Measurements from ENCODE around the gene THSD7B. TPM values are rescaled to one million over a fixed set of nuclear protein-coding genes. Genes with fewer than 3 reads are reported as not detected.

THSD7B gene
- total RNA-seq, 1 donor from 2014 or later, result 10.5 TPM

- H3K9me3 Mint-ChIP-seq (ENCODE audit: unreplicated experiment), result no peaks in the 10 kb centered on the region
- H3K27me3 Mint-ChIP-seq (ENCODE audit: unreplicated experiment), result peaks cover 2% of the 10 kb centered on the region
- no peak overlapping the region for H3K27ac Mint-ChIP-seq (ENCODE audit: unreplicated experiment)
- no peaks in the 10 kb centered on the region for H3K36me3 Mint-ChIP-seq (ENCODE audit: low read depth, unreplicated experiment)
- no peak overlapping the region for H3K4me3 Mint-ChIP-seq (ENCODE audit: unreplicated experiment)
- TF ChIP-seq CTCF (IDR thresholded peaks at IDR 0.05; ENCODE audit: unreplicated experiment), result no peak
- no peak for DNase-seq (ENCODE audit: low spot score)
- no peaks in the 10 kb centered on the region for H3K4me1 Mint-ChIP-seq (ENCODE audit: unreplicated experiment)
Observed at GRCh38 chr2:136990316-136990715, 225.0 kb downstream of the THSD7B start.

- Mint-ChIP-seq H3K4me1 (ENCODE audit: unreplicated experiment) (no peaks in the 10 kb centered on the region), H3K9me3 (ENCODE audit: unreplicated experiment) (no peaks in the 10 kb centered on the region), H3K4me3 (ENCODE audit: unreplicated experiment) (no peak overlapping the region), H3K36me3 (ENCODE audit: low read depth, unreplicated experiment) (no peaks in the 10 kb centered on the region), H3K27ac (ENCODE audit: unreplicated experiment) (no peak overlapping the region), H3K27me3 (ENCODE audit: unreplicated experiment) (peaks cover 2% of the 10 kb centered on the region)
- DNase-seq (ENCODE audit: low spot score), result no peak
- no peak for TF ChIP-seq CTCF (IDR thresholded peaks at IDR 0.05; ENCODE audit: unreplicated experiment)
Observed at GRCh38 chr2:136994793-136995192, 229.4 kb downstream of the THSD7B start.

- H3K27ac Mint-ChIP-seq (ENCODE audit: unreplicated experiment), result no peak overlapping the region
- H3K36me3 Mint-ChIP-seq (ENCODE audit: low read depth, unreplicated experiment), result no peaks in the 10 kb centered on the region
- H3K9me3 Mint-ChIP-seq (ENCODE audit: unreplicated experiment), result no peaks in the 10 kb centered on the region
- no peak overlapping the region for H3K4me3 Mint-ChIP-seq (ENCODE audit: unreplicated experiment)
- no peak for DNase-seq (ENCODE audit: low spot score)
- H3K27me3 Mint-ChIP-seq (ENCODE audit: unreplicated experiment), result peaks cover 1% of the 10 kb centered on the region
- H3K4me1 Mint-ChIP-seq (ENCODE audit: unreplicated experiment), result no peaks in the 10 kb centered on the region
- no peak for TF ChIP-seq CTCF (IDR thresholded peaks at IDR 0.05; ENCODE audit: unreplicated experiment)
Observed at GRCh38 chr2:136997557-136997956, 232.2 kb downstream of the THSD7B start.

- Mint-ChIP-seq H3K4me3 (ENCODE audit: unreplicated experiment) (no peak overlapping the region), H3K27me3 (ENCODE audit: unreplicated experiment) (peaks cover 1% of the 10 kb centered on the region)
- no peak for TF ChIP-seq CTCF (IDR thresholded peaks at IDR 0.05; ENCODE audit: unreplicated experiment)
Observed at GRCh38 chr2:137000811-137001210, 235.5 kb downstream of the THSD7B start.

GRCh38 chr2:137002896-137003295 lies 237.6 kb downstream of the THSD7B start:
- TF ChIP-seq CTCF (IDR thresholded peaks at IDR 0.05; ENCODE audit: unreplicated experiment), result no peak
- DNase-seq (ENCODE audit: low spot score), result no peak
- H3K27me3 Mint-ChIP-seq (ENCODE audit: unreplicated experiment), result peaks cover 1% of the 10 kb centered on the region
- H3K36me3 Mint-ChIP-seq (ENCODE audit: low read depth, unreplicated experiment), result no peaks in the 10 kb centered on the region
- no peak overlapping the region for H3K4me3 Mint-ChIP-seq (ENCODE audit: unreplicated experiment)
- H3K9me3 Mint-ChIP-seq (ENCODE audit: unreplicated experiment), result no peaks in the 10 kb centered on the region
- no peaks in the 10 kb centered on the region for H3K4me1 Mint-ChIP-seq (ENCODE audit: unreplicated experiment)
- H3K27ac Mint-ChIP-seq (ENCODE audit: unreplicated experiment), result no peak overlapping the region

More at GRCh38 chr2:137000811-137001210, 235.5 kb downstream of the THSD7B start:
- DNase-seq (ENCODE audit: low spot score), result no peak
- no peak overlapping the region for H3K27ac Mint-ChIP-seq (ENCODE audit: unreplicated experiment)
- no peaks in the 10 kb centered on the region for H3K9me3 Mint-ChIP-seq (ENCODE audit: unreplicated experiment)
- H3K36me3 Mint-ChIP-seq (ENCODE audit: low read depth, unreplicated experiment), result no peaks in the 10 kb centered on the region
- no peaks in the 10 kb centered on the region for H3K4me1 Mint-ChIP-seq (ENCODE audit: unreplicated experiment)

All from endothelial cell (in vitro differentiated cells).